ENCODE results near the gene UGCG. TPM values are rescaled to one million over a fixed set of nuclear protein-coding genes. Genes with fewer than 3 reads are reported as not detected.
A peak's percentile ranks its signal among the peaks of the same experiment; 100 is the strongest.

UGCG gene
- total and polyA plus RNA-seq, 9 of the 15 experiments (the other 6 are each of a cell fraction or from before 2014, with no cell fraction given): 20.0 to 40.3 (median 29.2) TPM

DNA sequence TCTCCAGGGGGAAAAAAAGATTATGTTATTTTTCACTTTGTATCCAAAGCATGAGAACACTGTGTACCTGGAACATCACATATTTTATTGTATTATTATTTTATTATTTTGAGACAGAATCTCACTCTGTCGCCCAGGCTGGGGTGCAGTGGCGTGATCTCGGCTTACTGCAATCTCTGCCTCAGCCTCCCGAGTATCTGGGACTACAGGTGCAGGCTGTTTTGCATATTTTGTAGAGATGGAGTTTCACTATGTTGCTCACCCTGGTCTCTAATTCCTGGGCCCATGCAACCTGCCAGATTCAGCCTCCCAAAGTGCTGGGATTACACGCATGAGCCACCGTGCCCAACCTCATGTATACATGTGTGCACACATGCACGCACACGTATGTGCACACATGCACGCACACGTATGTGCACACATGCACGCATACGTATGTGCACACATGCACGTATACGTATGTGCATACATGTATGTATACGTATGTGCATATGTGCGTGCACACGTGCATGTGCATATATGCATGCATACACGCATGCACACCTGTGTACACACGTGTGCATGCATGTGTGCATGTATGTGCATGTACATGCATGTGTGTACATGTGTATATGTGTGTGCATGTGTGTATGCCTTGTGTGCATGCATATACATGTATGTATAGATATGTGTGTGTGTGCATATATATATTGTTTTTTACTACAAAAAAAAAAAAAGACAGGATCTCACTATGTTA is 9.5 kb upstream of the UGCG start:
- H3K4me1 ChIP-seq (replicated peaks in 1 of 2; ENCODE audit: control insufficient read depth in 2 of 2, insufficient read depth in 2 of 2, low read length in 2 of 2): peaks cover 5 to 6% of the 10 kb centered on the region in 2 experiments; a peak in 3 of 5 replicates
- no peaks in the 10 kb centered on the region for H3K27me3 ChIP-seq (ENCODE audit: control insufficient read depth in 2 of 2, insufficient read depth in 2 of 2, low read length in 2 of 2)
- no TSS peak for BruUV-seq (replicated peaks)
- intact Hi-C loops (cut with micrococcal nuclease) (no loop called here), in situ Hi-C loops (cut with MboI) (no loop called here)
- H3K9ac ChIP-seq (ENCODE audit: insufficient read depth in 1 of 2, low read depth in 2 of 2, low read length in 2 of 2): no peak overlapping the region
- no peaks in the 10 kb centered on the region for H3K36me3 ChIP-seq (ENCODE audit: control insufficient read depth, insufficient read depth, low read length)
- CTCF ChIA-PET (ENCODE audit: low intra/inter-chr PET ratio): no interaction called here
- H3K9me1 ChIP-seq (ENCODE audit: control insufficient read depth, insufficient read depth, low read length): no peaks in the 10 kb centered on the region
- H3K4me2 ChIP-seq (ENCODE audit: insufficient read depth, low read length): no peak overlapping the region
- no peaks in the 10 kb centered on the region for H3K9me3 ChIP-seq (replicated peaks; ENCODE audit: control insufficient read depth, insufficient read depth, low read depth, low read length)
- H2AFZ ChIP-seq (ENCODE audit: low read depth, low read length): no peak overlapping the region
- H3K27ac ChIP-seq (ENCODE audit: extremely low read depth, low read depth, low read length): no peak overlapping the region
- H3K4me3 ChIP-seq: no peak overlapping the region
- FAIRE-seq (no peak), ATAC-seq (no peak), DNase-seq (ENCODE audit: extremely low read depth in 1 of 4, low spot score in 3 of 4) (no peak)
- no peak for TF ChIP-seq FOXJ2 (tag; IDR thresholded peaks at IDR 0.05)
- TF ChIP-seq NFRKB (IDR thresholded peaks at IDR 0.05; ENCODE audit: low read depth): 0 out of 2 replicates have a peak, but pooled peaks have one; percentile 43
- TF ChIP-seq SLC30A9 (CRISPR knock-in tag; IDR thresholded peaks at IDR 0.05): no peak
- TF ChIP-seq ZNF407 (IDR thresholded peaks at IDR 0.05; ENCODE audit: low read depth): no peak
- TF ChIP-seq PHF20 (IDR thresholded peaks at IDR 0.05; ENCODE audit: partially characterized antibody): peak; percentile 71
- TF ChIP-seq MBD2 (IDR thresholded peaks at IDR 0.05; ENCODE audit: borderline replicate concordance, low read depth): no peak
- TF ChIP-seq, protein P1, sequence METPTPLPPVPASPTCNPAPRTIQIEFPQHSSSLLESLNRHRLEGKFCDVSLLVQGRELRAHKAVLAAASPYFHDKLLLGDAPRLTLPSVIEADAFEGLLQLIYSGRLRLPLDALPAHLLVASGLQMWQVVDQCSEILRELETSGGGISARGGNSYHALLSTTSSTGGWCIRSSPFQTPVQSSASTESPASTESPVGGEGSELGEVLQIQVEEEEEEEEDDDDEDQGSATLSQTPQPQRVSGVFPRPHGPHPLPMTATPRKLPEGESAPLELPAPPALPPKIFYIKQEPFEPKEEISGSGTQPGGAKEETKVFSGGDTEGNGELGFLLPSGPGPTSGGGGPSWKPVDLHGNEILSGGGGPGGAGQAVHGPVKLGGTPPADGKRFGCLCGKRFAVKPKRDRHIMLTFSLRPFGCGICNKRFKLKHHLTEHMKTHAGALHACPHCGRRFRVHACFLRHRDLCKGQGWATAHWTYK (CRISPR knock-in tag; IDR thresholded peaks at IDR 0.05): no peak
- no peak for TF ChIP-seq SRSF3 (IDR thresholded peaks at IDR 0.05; ENCODE audit: insufficient read depth, low read length)
- TF ChIP-seq SMAD4 (CRISPR knock-in tag; conservative IDR thresholded peaks at IDR 0.05): no peak
- TF ChIP-seq KDM1A (IDR thresholded peaks at IDR 0.05): peak in 1 of 2 experiments; percentile 85; a peak in 2 of 4 replicates
- WGBS (ENCODE audit: insufficient coverage, low coverage, missing lambda C conversion rate): 45% methylated on average over 19 of the region's 19 CpGs
- POLR2A ChIA-PET: no interaction called here
- no peaks in the 10 kb centered on the region for H4K20me1 ChIP-seq (replicated peaks; ENCODE audit: control insufficient read depth, insufficient read depth, low read length)
- no peaks in the 10 kb centered on the region for H3K79me2 ChIP-seq (ENCODE audit: control insufficient read depth, insufficient read depth, low read length)
